HEK293 (cell line): ENCODE results near the gene PTPRH.

Source experiments
- CTCF ChIA-PET: fragments of 350-600 bp; formaldehyde crosslinking; extraction: SDS; loops from one replicate; lab custom pipeline; 2021; ENCODE audit warnings: antibody characterized with exemption; lab: Yijun Ruan, JAX
- POLR2A ChIA-PET: fragments of 300-600 bp; formaldehyde crosslinking; extraction: SDS; loops from one replicate; lab custom pipeline; 2020; ENCODE audit warnings: antibody characterized with exemption, inconsistent platforms; lab: Yijun Ruan, JAX
- H3K27ac ChIP-seq: fragments of 200-500 bp; sonication (Bioruptor generic); 2 replicates; pipeline ENCODE4 v1.5.1; 2014; ENCODE audit warnings: low read depth, low read length, control low read depth, inconsistent platforms; ENCODE audit errors: extremely low read depth
- H3K36me3 ChIP-seq, 2 experiments: fragments of 200-500 bp in 1 of 2; sonication (Bioruptor generic) in 1 of 2; 1 replicate in 1 of 2; 2 replicates in 1 of 2; pipeline ENCODE4 v1.5.1; 2014 to 2017; ENCODE audit warnings: inconsistent platforms in 2 of 2, low read length in 2 of 2; ENCODE audit not compliant: control insufficient read depth in 2 of 2, insufficient read depth in 1 of 2
- H3K4me1 ChIP-seq: fragments of 200-500 bp; sonication (Bioruptor generic); 2 replicates; pipeline ENCODE4 v1.5.1; 2014; ENCODE audit warnings: mild to moderate bottlenecking, low read length, inconsistent platforms; ENCODE audit not compliant: control insufficient read depth, insufficient read depth
- H3K4me3 ChIP-seq: 2 replicates; pipeline ENCODE4 v1.5.1; 2011; ENCODE audit warnings: low read depth, mild to moderate bottlenecking, control low read depth, low read length, moderate library complexity
- H3K9me3 ChIP-seq: fragments of 200-500 bp; sonication (Bioruptor generic); 2 replicates; pipeline ENCODE4 v1.5.1; 2014; ENCODE audit warnings: low read depth, low read length, inconsistent platforms; ENCODE audit not compliant: control insufficient read depth, insufficient read depth
- FEZF1 ChIP-seq: fragments of 450-650 bp; formaldehyde crosslinking; IDR thresholded peaks from 2 replicates; pipeline ENCODE4 v1.5.1; 2016; ENCODE audit warnings: missing biosample characterization, missing genetic modification characterization
- HOXC10 ChIP-seq: sonication (generic); formaldehyde crosslinking; IDR thresholded peaks from 2 replicates; pipeline ENCODE4 v1.8.1; 2023; ENCODE audit warnings: mild to moderate bottlenecking, missing genetic modification reagents
- KLF8 ChIP-seq: fragments of 450-650 bp; formaldehyde crosslinking; IDR thresholded peaks from 2 replicates; pipeline ENCODE4 v1.5.1; 2016; ENCODE audit warnings: missing biosample characterization, missing genetic modification characterization
- KLF9 ChIP-seq: fragments of 450-650 bp; formaldehyde crosslinking; IDR thresholded peaks from 2 replicates; pipeline ENCODE4 v1.5.1; 2016; ENCODE audit warnings: missing biosample characterization, missing genetic modification characterization, low read depth
- ZBTB10 ChIP-seq: fragments of 450-650 bp; formaldehyde crosslinking; IDR thresholded peaks from 2 replicates; pipeline ENCODE4 v1.5.1; 2016; ENCODE audit warnings: missing biosample characterization, missing genetic modification characterization
- ZBTB26 ChIP-seq: fragments of 450-650 bp; formaldehyde crosslinking; optimal IDR thresholded peaks from 2 replicates; pipeline ENCODE3; 2016; ENCODE audit warnings: missing biosample characterization, mild to moderate bottlenecking, missing genetic modification characterization
- ZIC2 ChIP-seq: fragments of 450-650 bp; formaldehyde crosslinking; IDR thresholded peaks from 2 replicates; pipeline ENCODE4 v1.5.1; 2016; ENCODE audit warnings: missing biosample characterization, missing genetic modification characterization
- ZNF112 ChIP-seq: fragments of 450-650 bp; formaldehyde crosslinking; IDR thresholded peaks from 2 replicates; pipeline ENCODE4 v1.5.0; 2017; ENCODE audit warnings: missing biosample characterization, missing genetic modification characterization
- ZNF121 ChIP-seq: fragments of 450-650 bp; formaldehyde crosslinking; IDR thresholded peaks from 2 replicates; pipeline ENCODE4 v1.5.1; 2016; ENCODE audit warnings: missing biosample characterization, missing genetic modification characterization
- ZNF132 ChIP-seq: fragments of 450-650 bp; formaldehyde crosslinking; IDR thresholded peaks from 2 replicates; pipeline ENCODE4 v1.5.1; 2017; ENCODE audit warnings: missing biosample characterization, missing genetic modification characterization, borderline replicate concordance
- ZNF350 ChIP-seq: fragments of 450-650 bp; formaldehyde crosslinking; IDR thresholded peaks from 2 replicates; pipeline ENCODE4 v1.5.0; 2017; ENCODE audit warnings: missing biosample characterization, mild to moderate bottlenecking, missing genetic modification characterization
- ZNF394 ChIP-seq: fragments of 450-650 bp; formaldehyde crosslinking; IDR thresholded peaks from 2 replicates; pipeline ENCODE4 v1.5.1; 2016; ENCODE audit warnings: missing biosample characterization, missing genetic modification characterization, mild to moderate bottlenecking, moderate library complexity, borderline replicate concordance
- ZNF488 ChIP-seq: fragments of 450-650 bp; formaldehyde crosslinking; IDR thresholded peaks from 2 replicates; pipeline ENCODE4 v1.5.1; 2016; ENCODE audit warnings: missing biosample characterization, missing genetic modification characterization
- ZNF548 ChIP-seq: fragments of 450-650 bp; formaldehyde crosslinking; IDR thresholded peaks from 2 replicates; pipeline ENCODE4 v1.5.1; 2016; ENCODE audit warnings: missing biosample characterization, missing genetic modification characterization
- ZNF571 ChIP-seq: fragments of 450-650 bp; formaldehyde crosslinking; IDR thresholded peaks from 2 replicates; pipeline ENCODE4 v1.5.0; 2017; ENCODE audit warnings: missing biosample characterization, missing genetic modification characterization
- ZNF610 ChIP-seq: fragments of 450-650 bp; formaldehyde crosslinking; IDR thresholded peaks from 2 replicates; pipeline ENCODE4 v1.5.1; 2016; ENCODE audit warnings: missing biosample characterization, missing genetic modification characterization, borderline replicate concordance
- ZNF692 ChIP-seq: fragments of 450-650 bp; formaldehyde crosslinking; IDR thresholded peaks from 2 replicates; pipeline ENCODE4 v1.5.1; 2016; ENCODE audit warnings: missing biosample characterization, missing genetic modification characterization
- ZNF785 ChIP-seq: fragments of 450-650 bp; formaldehyde crosslinking; IDR thresholded peaks from 2 replicates; pipeline ENCODE4 v1.5.1; 2016; ENCODE audit warnings: missing biosample characterization, missing genetic modification characterization

Gene PTPRH

GRCh38 chr19:55238030-55238429 is 28.7 kb upstream of the PTPRH start:
- H3K4me1 ChIP-seq: no peaks in the 10 kb centered on the region
- peaks cover 33 to 92% of the 10 kb centered on the region in 2 experiments for H3K36me3 ChIP-seq
- TF ChIP-seq ZNF488 (tag by site-specific recombination): no peak
- TF ChIP-seq ZIC2 (tag by site-specific recombination): no peak
- TF ChIP-seq ZNF132: no peak
- TF ChIP-seq ZBTB10: no peak
- no peak for TF ChIP-seq ZNF350 (tag by site-specific recombination)
- TF ChIP-seq ZNF610 (tag by site-specific recombination): no peak
- TF ChIP-seq KLF8 (tag by site-specific recombination): no peak
- no peak for TF ChIP-seq ZNF785 (tag by site-specific recombination)
- no peak for TF ChIP-seq ZBTB26 (tag by site-specific recombination)
- TF ChIP-seq, all 188 proteins: peak for 0
- Histone ChIP-seq H3K9me3 (no peaks in the 10 kb centered on the region), H3K4me3 (no peak overlapping the region), H3K27ac (no peak overlapping the region)
- ChIA-PET CTCF (interaction anchor here (0.7 to 0.8 kb wide), 2 partner anchors 16 to 392 kb away, joined by 3 to 10 read pairs; no protein-coding TSS in a partner anchor), POLR2A (no interaction called here)

- ChIA-PET CTCF (interaction anchor here (0.6 kb wide), 1 partner anchor 13 kb away, joined by 5 read pairs; no protein-coding TSS in a partner anchor), POLR2A (interaction anchor here (0.6 kb wide), 1 partner anchor 39 kb away, joined by 4 read pairs; no protein-coding TSS in a partner anchor)
- Histone ChIP-seq H3K4me1 (no peaks in the 10 kb centered on the region), H3K36me3 (peaks cover 25 to 92% of the 10 kb centered on the region in 2 experiments), H3K9me3 (no peaks in the 10 kb centered on the region), H3K27ac (no peak overlapping the region), H3K4me3 (no peak overlapping the region)
- TF ChIP-seq ZNF548 (tag by site-specific recombination): no peak
- no peak for TF ChIP-seq ZNF571 (tag by site-specific recombination)
- TF ChIP-seq KLF9 (tag by site-specific recombination): no peak
- TF ChIP-seq ZNF121 (tag by site-specific recombination): no peak
- no peak for TF ChIP-seq ZNF112
- no peak for TF ChIP-seq ZNF394 (tag by site-specific recombination)
- TF ChIP-seq FEZF1 (tag by site-specific recombination): no peak
- no peak for TF ChIP-seq ZNF692 (tag by site-specific recombination)
- TF ChIP-seq HOXC10 (CRISPR knock-in tag): no peak
These were observed 23.7 kb upstream of the PTPRH start for GRCh38 chr19:55232986-55233385.
